Measurements from ENCODE around the gene METTL8.

DNA sequence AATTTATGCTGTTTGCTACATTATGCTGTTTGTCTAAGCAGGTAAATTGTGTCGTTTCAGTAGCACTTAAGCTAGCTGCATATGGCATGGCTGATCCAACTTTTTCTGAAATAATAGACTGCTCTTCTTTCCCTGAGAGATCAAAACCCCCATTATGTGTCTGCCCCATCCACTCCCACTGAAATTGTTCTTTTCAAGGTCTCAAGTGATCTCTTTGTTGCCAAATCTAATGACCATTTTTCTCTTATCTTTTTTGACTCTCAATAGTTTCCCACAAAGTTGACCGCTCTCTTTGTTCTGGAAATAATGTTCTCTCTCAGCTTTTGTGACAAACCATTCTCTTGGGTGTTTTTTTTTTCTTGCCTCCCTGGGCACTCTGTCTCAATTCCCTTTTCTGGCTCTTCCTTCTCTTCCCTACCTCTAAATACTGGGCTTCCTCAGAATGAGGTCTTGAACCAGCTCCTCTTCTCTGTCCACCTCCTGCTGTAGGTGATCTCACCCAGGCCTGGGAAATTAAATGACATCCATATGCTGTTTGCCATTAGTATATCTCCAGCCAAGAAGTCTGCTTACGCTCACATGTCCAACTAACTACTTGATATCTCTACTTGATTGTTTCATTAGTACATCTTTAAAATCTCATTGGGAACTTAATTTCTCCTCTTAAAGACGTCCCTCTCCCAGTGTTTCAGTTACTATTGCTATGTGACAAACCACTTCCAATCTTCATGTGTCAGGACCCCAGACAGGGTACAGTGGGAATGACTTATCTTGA lies 165.7 kb downstream of the METTL8 start:
- TF ChIP-seq, protein P1, sequence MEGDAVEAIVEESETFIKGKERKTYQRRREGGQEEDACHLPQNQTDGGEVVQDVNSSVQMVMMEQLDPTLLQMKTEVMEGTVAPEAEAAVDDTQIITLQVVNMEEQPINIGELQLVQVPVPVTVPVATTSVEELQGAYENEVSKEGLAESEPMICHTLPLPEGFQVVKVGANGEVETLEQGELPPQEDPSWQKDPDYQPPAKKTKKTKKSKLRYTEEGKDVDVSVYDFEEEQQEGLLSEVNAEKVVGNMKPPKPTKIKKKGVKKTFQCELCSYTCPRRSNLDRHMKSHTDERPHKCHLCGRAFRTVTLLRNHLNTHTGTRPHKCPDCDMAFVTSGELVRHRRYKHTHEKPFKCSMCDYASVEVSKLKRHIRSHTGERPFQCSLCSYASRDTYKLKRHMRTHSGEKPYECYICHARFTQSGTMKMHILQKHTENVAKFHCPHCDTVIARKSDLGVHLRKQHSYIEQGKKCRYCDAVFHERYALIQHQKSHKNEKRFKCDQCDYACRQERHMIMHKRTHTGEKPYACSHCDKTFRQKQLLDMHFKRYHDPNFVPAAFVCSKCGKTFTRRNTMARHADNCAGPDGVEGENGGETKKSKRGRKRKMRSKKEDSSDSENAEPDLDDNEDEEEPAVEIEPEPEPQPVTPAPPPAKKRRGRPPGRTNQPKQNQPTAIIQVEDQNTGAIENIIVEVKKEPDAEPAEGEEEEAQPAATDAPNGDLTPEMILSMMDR (IDR thresholded peaks at IDR 0.05), result no peak
- TF ChIP-seq, protein P2, sequence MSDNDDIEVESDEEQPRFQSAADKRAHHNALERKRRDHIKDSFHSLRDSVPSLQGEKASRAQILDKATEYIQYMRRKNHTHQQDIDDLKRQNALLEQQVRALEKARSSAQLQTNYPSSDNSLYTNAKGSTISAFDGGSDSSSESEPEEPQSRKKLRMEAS (IDR thresholded peaks at IDR 0.05), result no peak
- TF ChIP-seq CEBPB (IDR thresholded peaks at IDR 0.05) (no peak), POLR2A (IDR thresholded peaks at IDR 0.05; ENCODE audit: low read length) (no peak), RAD21 (conservative IDR thresholded peaks at IDR 0.05 in 1 of 2, IDR thresholded peaks at IDR 0.05 in 1 of 2) (no peak), POLR2AphosphoS2 (conservative IDR thresholded peaks at IDR 0.05; ENCODE audit: low read length) (no peak), RNF2 (IDR thresholded peaks at IDR 0.05; ENCODE audit: borderline replicate concordance, low read depth) (no peak), MAFK (IDR thresholded peaks at IDR 0.05; ENCODE audit: partially characterized antibody) (no peak)
- TF ChIP-seq, protein P3, sequence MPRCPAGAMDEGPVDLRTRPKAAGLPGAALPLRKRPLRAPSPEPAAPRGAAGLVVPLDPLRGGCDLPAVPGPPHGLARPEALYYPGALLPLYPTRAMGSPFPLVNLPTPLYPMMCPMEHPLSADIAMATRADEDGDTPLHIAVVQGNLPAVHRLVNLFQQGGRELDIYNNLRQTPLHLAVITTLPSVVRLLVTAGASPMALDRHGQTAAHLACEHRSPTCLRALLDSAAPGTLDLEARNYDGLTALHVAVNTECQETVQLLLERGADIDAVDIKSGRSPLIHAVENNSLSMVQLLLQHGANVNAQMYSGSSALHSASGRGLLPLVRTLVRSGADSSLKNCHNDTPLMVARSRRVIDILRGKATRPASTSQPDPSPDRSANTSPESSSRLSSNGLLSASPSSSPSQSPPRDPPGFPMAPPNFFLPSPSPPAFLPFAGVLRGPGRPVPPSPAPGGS (IDR thresholded peaks at IDR 0.05), result no peak

Data from A549 (cell line).